HG03196 (cell line): ENCODE results near the gene NDUFB5.

Experiments
- ATAC-seq: cut with Tn5 transposase; IDR thresholded peaks from one replicate; pipeline ENCODE4 v1.9.1; 2021; ENCODE audit not compliant: unreplicated experiment

NDUFB5 gene

DNA sequence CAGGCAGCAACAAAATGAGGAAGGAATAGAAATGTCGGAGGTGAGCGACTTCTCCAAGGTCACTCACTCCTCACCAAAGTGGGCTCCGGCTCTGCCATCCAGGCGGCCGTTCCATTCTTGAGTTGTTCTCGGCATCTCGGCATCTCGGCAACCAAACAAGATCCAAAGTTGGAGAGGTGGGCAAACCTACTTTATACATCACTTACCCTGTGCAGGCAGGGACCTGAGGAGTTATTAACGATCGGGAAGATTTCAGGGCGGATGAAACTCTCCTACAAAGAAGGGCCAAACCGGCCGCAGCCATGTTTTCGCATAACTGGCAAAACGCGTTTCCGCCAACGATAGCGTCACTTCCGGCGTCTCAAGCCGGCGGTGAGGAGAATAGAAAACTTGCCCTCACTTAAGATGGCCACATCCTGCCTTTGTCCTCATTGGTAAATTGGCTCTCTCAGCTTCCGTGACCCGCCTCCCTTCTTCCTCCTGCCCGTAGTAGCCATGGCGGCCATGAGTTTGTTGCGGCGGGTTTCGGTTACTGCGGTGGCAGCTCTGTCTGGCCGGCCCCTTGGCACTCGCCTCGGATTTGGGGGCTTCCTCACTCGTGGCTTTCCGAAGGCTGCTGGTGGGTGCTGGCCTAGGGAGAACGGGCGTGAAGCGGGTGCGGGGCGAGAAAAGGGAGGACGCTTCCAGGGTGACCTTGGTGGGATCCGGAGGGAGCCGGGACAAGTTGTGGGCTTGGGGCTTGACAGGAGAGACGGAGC, at the start of gene NDUFB5, which contains the start of gene MRPL47:
NDUFB5 (plus strand) TSS at position 474 of the 758 bp plus-strand sequence; CDS start at position 496, 22 bp downstream.
MRPL47 (minus strand) TSS at position 318 of the 758 bp plus-strand sequence; CDS start at position 304, 14 bp downstream.
- peak; percentile 99 for ATAC-seq

GRCh38 chr3:179558742-179559364, 45.7 kb upstream of the NDUFB5 start:
- no peak for ATAC-seq

DNA sequence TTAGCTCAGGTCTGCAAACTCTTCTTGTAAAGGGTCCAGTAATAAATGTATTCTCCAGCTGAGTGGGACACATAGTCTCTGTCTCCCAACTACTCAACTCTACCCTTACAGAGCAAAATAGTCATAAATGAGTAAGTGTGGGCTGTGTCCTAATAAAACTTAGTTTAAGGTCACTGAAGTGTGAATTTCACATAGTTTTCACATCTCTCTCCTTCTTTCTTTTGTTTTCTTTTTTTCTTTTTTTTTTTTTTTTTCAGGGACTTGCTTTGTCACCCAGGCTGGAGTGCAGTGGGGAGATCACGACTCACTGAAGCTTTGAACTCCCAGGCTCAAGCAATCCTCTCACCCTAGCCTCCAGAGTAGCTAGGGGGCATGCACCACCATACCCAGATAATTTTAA, 43.8 kb upstream of the NDUFB5 start:
- no peak for ATAC-seq

DNA sequence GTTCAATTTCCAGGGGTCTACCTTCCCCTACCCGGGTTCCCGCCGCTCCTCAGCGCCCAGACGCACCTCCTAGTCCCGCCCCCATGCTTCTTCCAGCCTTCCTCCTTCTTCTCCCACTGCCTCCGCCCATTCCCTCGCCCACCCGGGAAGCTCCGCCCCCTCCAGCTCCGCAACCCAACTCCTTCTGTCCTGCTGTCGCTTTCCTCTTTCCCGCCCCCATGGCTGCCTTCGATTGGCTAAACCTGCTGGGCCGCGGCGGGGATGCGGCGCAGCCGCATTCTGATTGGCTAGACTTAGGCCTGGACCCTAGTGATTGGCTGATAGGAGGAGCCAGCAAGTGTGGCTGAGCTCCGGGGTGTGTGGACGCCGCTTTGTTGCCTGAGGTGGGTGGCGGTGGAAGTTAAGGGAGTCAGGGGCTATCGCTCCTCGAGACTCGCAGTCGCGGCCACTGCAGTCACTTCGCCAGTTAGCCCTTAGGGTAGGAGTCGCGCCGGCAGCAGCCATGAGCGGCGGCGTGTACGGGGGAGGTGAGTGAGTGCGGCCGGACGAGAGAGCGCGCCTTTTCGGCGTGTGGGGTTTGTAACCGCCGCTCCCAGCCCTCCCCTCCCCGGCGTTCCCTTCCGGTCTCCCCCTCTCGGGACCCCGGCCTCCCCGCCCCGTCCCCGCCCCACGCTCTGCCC, 41.9 kb upstream of the NDUFB5 start, which contains the start of gene ACTL6A:
ACTL6A (plus strand) TSS at position 336 of the 680 bp plus-strand sequence; CDS start at position 503, 167 bp downstream.
- ATAC-seq = peak; percentile 96

- ATAC-seq = peak; percentile 43
Measured at GRCh38 chr3:179563271-179563783, 41.3 kb upstream of the NDUFB5 start.

DNA sequence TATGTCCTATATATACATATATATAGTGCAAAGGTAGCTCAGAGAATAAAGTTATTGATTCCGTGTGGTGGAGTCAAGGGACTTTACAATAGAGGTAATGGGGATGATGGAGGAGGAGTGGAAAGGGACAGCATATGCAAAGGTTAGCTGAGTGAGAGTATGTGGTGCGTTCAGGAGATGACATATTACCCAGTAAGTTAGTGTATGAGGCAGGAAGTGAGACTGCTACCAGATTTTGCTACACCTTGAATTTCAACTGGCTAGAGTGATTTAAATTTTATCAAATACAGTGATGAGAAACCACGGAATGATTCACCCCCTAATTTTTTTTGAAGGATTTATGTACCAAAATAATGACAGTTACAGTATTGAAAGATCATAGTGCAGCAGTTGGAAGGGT, 39.1 kb upstream of the NDUFB5 start:
- ATAC-seq = no peak

- ATAC-seq = no peak
Measured at GRCh38 chr3:179580992-179581391, 23.6 kb upstream of the NDUFB5 start.

- peak; percentile 58 for ATAC-seq
Measured at GRCh38 chr3:179589143-179589542, 15.5 kb upstream of the NDUFB5 start.

GRCh38 chr3:179590669-179591068, 13.9 kb upstream of the NDUFB5 start:
- ATAC-seq = no peak

GRCh38 chr3:179591313-179591712, 13.3 kb upstream of the NDUFB5 start:
- no peak for ATAC-seq

DNA sequence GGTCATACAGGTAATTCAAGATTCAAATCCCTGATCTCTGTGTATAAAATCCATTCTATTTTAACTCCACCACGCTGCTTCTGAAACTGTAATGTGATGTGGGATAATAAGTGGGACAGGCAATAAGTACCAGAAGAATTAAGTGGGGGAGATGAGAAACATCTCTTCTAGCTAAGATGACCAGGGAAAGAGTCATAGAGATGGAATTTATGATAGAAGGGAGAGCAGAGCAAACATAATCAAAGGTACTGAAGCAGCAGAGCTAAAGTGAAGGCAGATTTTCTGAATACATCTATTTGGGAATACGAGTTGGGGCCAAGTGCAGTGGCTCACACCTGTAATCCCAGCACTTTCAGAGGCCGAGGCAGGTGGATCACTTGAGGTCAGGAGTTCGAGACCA, 5.1 kb upstream of the NDUFB5 start:
- no peak for ATAC-seq

DNA sequence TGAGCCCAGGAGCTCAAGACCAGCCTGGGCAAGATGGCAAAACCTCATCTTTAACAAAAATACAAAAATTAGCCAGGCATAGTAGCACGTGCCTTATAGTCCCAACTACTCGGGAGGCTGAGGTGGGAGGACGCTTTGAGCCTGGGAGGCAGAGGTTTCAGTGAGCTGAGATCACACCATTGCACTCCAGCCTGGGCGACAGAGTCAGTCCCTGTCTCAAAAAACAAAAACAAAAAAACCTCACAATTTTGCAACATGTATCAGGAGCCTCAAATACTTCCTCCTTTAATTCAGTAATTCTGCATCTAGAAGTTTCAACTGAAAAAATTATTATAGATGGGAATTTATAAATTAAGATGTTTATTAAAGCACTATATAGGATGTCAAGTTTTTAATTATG, 1.3 kb upstream of the NDUFB5 start:
- no peak for ATAC-seq

GRCh38 chr3:179603831-179604230, 763 bp upstream of the NDUFB5 start:
- ATAC-seq = no peak

- no peak for ATAC-seq
Measured at GRCh38 chr3:179606534-179607085, 2.0 kb downstream of the NDUFB5 start.

DNA sequence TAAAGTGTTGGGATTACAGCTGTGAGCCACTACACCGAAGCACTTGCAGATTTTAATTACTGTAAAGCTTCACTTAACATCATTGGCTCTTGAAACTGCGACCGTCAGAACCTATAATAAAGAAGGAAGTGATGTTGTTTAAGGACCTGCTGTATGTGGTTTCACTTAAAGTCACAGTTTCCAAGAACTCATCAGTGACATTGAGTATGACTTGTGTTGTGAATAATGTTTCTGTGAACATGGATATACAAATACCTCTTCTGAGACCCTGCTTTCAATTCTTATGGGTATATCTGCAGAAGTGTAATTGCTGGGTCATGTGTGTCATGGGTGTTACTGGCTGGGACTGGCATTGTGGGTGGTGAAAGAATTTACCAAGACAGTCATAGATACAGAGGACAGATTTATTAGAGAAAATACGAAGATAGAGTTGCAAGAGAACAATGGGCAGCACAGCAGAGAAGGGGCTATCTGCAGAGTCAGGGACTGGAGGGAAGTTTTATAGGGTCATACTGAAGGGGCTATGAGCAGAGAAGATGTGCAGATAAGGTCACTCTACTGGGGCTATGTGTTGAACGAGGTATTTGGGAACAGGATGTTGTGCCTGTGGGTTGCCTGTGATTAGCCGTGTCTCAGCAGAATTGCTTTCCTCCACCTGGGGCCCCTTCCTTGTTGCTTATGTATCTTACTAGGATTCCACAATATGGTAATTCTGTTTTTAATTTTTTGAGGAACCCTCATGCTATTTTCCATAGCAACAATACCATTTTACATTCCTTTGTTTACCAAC, 4.5 kb downstream of the NDUFB5 start:
- peak; percentile 36 for ATAC-seq

- ATAC-seq = no peak
Measured at GRCh38 chr3:179610066-179610465, 5.5 kb downstream of the NDUFB5 start.

DNA sequence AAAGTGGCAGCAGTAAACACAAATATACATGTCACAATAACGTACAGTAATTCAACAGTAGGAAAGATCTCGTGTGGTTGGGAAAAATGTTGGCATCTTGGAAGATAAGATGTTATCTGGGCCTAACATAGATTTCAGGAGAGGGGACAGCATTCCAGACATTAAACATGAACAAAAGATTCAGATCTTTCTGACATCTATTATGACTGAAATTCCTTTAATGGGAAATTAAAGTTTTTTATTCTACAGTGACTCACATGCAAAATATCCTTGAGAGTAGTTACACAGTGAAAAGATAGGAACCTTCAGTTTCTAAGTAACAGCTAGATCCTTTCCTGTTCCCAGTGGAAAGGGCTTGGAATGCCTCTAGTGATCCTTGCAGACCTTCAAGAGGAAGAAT, 9.2 kb downstream of the NDUFB5 start:
- no peak for ATAC-seq

DNA sequence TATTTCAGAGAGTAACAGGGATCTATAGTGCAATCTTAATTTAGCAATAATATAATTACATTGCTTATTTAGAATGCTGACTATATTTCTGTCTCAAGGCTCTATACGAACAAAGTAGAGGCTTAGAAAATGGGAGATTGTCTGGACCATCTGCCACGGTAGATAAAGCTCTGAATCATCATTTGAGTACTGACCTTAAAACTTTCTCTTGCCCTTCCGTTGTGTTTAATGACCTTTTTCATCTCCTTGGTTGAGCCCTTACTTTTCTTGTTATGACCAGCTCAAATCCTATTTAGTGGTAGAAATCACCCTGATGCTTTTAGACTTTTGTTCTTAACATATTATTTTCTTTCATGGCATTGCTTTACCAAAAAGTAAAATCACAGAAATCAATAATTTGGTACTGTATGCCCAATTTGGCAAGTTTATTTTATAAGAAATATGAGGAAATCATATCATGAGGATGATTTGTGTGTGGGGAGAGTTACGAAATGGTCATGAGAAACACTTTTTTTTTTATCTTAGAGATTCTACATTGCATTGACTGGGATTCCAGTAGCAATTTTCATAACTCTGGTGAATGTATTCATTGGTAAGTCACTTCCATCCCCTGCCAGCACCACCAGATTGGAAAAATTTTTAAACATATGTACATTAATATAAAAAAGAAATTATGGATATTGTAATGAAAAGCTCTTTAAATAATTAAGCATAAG, 11.0 kb downstream of the NDUFB5 start:
- ATAC-seq = no peak

GRCh38 chr3:179622023-179622422, 17.4 kb downstream of the NDUFB5 start:
- ATAC-seq = no peak

DNA sequence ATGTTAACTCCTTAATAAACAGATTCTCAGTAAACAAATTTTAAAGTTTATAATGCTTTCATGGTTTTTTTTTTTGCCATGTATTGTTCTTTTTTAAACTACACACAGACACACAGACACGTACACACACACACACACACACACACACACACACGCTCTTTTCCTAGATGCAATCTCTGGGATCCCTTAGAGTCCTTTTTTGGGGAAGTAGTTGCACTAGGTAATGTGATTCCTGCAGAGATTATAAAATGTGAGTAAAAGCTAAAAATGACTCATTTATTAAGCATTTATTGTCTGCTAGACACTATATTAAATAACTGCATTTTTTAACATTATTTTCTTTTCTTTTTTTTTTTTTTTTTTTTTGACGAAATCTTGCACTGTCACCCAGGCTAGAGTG, 19.9 kb downstream of the NDUFB5 start:
- ATAC-seq = no peak
